ENCODE data around the gene TUBA3C.
"Not testable (repeated sequence)": the region's sequence is repeated elsewhere in the genome, so short reads cannot be mapped to it uniquely, and the experiment has no call there.

TUBA3C gene

DNA sequence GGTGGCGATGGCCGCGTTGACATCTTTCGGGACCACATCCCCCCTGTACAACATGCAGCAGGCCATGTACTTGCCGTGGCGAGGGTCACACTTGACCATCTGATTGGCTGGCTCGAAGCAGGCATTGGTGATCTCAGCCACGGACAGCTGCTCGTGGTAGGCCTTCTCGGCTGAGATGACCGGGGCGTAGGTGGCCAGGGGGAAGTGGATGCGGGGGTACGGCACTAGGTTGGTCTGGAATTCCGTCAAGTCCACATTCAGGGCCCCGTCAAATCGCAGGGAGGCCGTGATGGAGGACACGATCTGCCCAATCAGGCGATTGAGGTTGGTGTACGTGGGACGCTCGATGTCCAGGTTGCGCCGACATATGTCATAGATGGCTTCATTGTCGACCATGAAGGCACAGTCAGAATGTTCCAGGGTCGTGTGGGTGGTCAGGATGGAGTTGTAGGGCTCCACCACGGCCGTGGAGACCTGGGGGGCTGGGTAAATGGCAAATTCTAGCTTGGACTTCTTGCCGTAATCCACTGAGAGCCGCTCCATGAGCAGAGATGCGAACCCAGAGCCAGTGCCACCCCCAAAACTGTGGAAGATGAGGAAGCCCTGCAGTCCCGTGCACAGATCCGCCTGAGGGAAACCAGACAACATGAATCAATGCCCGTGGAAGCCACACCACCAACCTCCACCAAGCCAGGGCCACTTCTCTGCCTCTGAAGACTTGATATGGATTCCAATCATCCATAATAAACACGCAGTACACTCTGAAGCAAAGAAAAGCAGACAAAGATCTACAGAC, 4.4 kb downstream of the TUBA3C start:
- not testable (repeated sequence) for H3K4me3 Mint-ChIP-seq; DNase-seq (ENCODE audit: low spot score); H3K27ac Mint-ChIP-seq; H3K27me3 Mint-ChIP-seq (ENCODE audit: low read depth); H3K9me3 Mint-ChIP-seq; H3K36me3 Mint-ChIP-seq (ENCODE audit: low read depth); H3K4me1 Mint-ChIP-seq (ENCODE audit: low read depth)

DNA sequence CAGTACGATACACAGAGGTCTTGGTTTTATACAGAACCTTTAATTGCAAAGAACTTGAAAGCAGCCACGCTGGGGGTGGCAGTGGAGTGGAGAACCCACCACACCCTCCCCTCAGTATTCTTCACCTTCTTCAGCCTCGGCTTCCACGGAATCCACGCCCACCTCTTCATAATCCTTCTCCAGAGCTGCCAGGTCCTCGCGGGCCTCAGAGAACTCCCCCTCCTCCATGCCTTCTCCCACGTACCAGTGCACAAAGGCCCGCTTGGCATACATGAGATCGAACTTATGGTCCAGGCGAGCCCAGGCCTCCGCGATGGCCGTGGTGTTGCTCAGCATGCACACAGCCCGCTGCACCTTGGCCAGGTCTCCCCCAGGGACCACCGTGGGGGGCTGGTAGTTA, 7.9 kb downstream of the TUBA3C start:
- Mint-ChIP-seq H3K4me3 (no peak overlapping the region), H3K27ac (no peak overlapping the region), H3K4me1 (ENCODE audit: low read depth) (no peaks in the 10 kb centered on the region), H3K9me3 (peaks cover 7% of the 10 kb centered on the region), H3K27me3 (ENCODE audit: low read depth) (no peaks in the 10 kb centered on the region), H3K36me3 (ENCODE audit: low read depth) (no peaks in the 10 kb centered on the region)
- no peak for DNase-seq (ENCODE audit: low spot score)

DNA sequence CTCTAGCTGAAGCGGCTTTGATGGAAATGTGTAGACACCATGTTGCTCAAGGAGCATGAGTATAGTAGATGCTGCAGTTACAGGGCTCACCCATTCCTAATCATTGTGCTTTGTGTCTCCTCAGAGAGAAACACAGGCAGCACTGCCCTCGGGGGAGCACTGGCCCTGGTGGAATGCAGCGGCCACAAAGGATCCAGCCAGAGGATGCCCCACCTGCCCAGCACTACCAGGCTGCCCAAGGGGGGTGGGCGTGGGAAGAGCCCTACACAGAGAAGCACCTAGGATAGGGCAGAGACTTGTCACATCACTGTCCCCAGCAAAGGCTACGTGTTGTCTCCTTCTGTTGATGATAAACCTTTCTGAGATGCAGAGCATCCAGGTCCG, 9.0 kb downstream of the TUBA3C start:
- H3K27me3 Mint-ChIP-seq (ENCODE audit: low read depth), result no peaks in the 10 kb centered on the region
- H3K9me3 Mint-ChIP-seq, result peaks cover 4% of the 10 kb centered on the region
- DNase-seq (ENCODE audit: low spot score), result no peak

DNA sequence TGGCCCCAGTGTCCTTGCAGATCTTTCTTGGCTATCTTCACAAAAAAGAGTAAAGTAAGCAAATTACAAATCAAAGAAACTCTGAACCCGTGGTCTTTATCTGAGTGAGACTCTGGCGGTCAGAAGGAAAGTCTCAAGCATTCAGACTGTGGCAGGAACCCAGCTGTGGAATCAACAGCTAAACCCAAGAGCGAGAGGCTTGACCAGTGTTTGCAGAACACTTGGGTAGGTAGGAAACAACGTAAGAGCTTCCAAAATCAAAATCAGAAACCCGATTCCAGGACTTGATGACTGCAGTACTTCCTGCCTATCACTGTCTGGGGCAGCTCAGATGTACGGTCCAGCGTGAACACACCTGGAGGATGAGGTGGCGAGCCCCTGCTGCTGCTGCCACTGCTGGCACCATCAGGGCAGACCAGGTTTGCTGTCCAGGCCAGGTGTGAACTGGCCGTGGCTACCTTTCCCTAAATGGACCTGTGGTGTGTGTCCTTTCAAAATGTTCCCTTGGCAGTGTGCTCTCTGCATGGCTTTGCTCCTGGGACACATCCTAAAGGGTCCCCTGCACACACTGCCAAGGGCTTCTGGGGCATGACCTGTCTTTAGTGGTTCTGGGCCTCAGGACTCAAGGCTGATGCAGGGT, 9.5 kb downstream of the TUBA3C start:
- no peak for DNase-seq (ENCODE audit: low spot score)
- Mint-ChIP-seq H3K4me1 (ENCODE audit: low read depth) (no peaks in the 10 kb centered on the region), H3K27ac (no peak overlapping the region), H3K36me3 (ENCODE audit: low read depth) (no peaks in the 10 kb centered on the region), H3K27me3 (ENCODE audit: low read depth) (no peaks in the 10 kb centered on the region), H3K9me3 (peaks cover 4% of the 10 kb centered on the region), H3K4me3 (no peak overlapping the region)

More for the DNA sequence above, 9.0 kb downstream of the TUBA3C start:
- no peak overlapping the region for H3K27ac Mint-ChIP-seq
- H3K4me3 Mint-ChIP-seq, result no peak overlapping the region
- no peaks in the 10 kb centered on the region for H3K4me1 Mint-ChIP-seq (ENCODE audit: low read depth)
- no peaks in the 10 kb centered on the region for H3K36me3 Mint-ChIP-seq (ENCODE audit: low read depth)

DNA sequence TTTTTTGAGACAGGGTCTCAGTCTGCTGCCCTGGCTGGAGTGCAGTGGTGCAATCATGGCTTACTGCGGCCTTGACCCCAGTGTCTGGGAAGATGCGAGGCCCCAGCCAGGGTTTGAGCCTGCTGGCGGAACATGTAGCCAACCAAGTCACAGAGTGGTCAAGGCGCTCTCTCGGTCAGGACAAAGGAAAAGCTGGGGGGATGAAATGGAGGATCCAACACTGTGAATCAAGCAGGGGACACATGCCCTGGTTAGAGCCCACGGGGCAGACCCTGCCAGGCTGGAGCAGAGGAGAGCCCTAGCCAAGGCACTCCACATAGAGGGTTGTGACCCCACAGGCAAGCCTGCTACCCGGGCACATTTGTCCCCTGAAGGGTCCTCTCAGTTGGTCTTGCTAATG, 10.1 kb downstream of the TUBA3C start:
- no peaks in the 10 kb centered on the region for H3K36me3 Mint-ChIP-seq (ENCODE audit: low read depth)
- H3K27ac Mint-ChIP-seq, result no peak overlapping the region
- no peaks in the 10 kb centered on the region for H3K27me3 Mint-ChIP-seq (ENCODE audit: low read depth)
- peaks cover 4% of the 10 kb centered on the region for H3K9me3 Mint-ChIP-seq
- DNase-seq (ENCODE audit: low spot score), result no peak
- H3K4me1 Mint-ChIP-seq (ENCODE audit: low read depth), result no peaks in the 10 kb centered on the region
- H3K4me3 Mint-ChIP-seq, result no peak overlapping the region

DNA sequence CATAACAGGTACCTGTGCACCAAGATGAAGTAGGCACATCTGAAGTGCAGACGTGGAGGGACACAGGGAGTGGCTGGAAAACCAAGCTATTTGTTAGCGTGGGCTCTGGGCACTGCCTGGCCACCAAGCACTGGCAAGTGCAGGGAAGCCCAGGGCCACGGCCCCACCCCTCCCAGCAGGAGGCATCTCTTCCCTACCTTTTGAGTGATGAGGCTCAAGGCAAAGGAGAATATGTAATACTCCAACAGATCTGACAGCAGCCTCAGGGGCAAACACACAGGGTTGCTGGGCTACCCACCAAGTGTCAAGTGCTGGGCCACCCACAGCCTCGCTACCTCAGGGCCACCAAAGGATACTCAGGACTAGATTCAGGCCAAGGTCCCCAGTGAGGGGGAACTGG, 11.6 kb downstream of the TUBA3C start:
- no peak overlapping the region for H3K27ac Mint-ChIP-seq
- H3K4me1 Mint-ChIP-seq (ENCODE audit: low read depth), result no peaks in the 10 kb centered on the region
- no peaks in the 10 kb centered on the region for H3K27me3 Mint-ChIP-seq (ENCODE audit: low read depth)
- no peaks in the 10 kb centered on the region for H3K9me3 Mint-ChIP-seq
- no peak overlapping the region for H3K4me3 Mint-ChIP-seq
- H3K36me3 Mint-ChIP-seq (ENCODE audit: low read depth), result no peaks in the 10 kb centered on the region
- no peak for DNase-seq (ENCODE audit: low spot score)

DNA sequence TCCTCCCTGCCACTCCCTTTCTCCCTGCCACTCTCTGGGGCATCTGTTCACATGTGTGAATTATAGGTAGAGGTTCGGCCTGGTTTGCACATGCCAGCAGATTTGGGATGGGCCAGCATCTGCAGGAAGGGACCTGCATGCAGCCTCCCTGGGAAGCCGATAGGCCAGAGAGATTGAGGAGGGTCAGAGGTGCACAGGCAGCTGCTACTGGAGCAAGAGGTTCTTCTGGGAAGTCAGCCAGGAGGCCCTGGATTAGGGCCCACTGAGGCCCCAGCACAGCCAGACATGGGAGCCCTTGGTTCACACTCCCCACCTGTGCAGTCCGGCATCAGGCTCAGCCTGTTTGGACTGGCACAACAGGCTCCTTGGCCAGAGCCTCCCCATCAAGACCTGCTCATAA, 12.1 kb downstream of the TUBA3C start:
- H3K27ac Mint-ChIP-seq, result no peak overlapping the region
- H3K4me3 Mint-ChIP-seq, result no peak overlapping the region
- no peak for DNase-seq (ENCODE audit: low spot score)
- H3K27me3 Mint-ChIP-seq (ENCODE audit: low read depth), result no peaks in the 10 kb centered on the region
- no peaks in the 10 kb centered on the region for H3K9me3 Mint-ChIP-seq
- H3K36me3 Mint-ChIP-seq (ENCODE audit: low read depth), result no peaks in the 10 kb centered on the region
- H3K4me1 Mint-ChIP-seq (ENCODE audit: low read depth), result no peaks in the 10 kb centered on the region

DNA sequence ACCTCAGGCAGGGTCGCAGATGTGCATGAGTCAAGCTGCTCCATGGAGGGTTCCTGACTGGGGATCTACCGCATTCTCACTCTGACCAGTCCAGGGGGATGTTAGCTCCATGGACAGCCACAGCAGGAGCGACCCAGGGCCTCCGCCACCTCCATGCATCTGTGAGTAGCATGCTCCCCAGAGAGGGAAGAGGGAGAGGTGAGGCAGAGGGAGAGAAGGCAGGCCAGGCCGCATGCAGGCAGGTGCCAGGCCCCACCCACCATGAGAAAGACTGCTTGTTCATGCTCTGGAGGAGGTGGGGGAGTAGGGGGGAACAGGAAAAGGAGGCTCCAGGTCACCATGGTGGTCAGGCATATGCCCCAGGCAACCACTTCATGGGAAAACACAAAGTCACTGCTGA, 20.3 kb downstream of the TUBA3C start:
- Mint-ChIP-seq H3K4me3 (no peak overlapping the region), H3K27me3 (ENCODE audit: low read depth) (no peaks in the 10 kb centered on the region), H3K4me1 (ENCODE audit: low read depth) (no peaks in the 10 kb centered on the region), H3K9me3 (peaks cover 8% of the 10 kb centered on the region), H3K27ac (no peak overlapping the region), H3K36me3 (ENCODE audit: low read depth) (no peaks in the 10 kb centered on the region)
- DNase-seq (ENCODE audit: low spot score), result no peak

DNA sequence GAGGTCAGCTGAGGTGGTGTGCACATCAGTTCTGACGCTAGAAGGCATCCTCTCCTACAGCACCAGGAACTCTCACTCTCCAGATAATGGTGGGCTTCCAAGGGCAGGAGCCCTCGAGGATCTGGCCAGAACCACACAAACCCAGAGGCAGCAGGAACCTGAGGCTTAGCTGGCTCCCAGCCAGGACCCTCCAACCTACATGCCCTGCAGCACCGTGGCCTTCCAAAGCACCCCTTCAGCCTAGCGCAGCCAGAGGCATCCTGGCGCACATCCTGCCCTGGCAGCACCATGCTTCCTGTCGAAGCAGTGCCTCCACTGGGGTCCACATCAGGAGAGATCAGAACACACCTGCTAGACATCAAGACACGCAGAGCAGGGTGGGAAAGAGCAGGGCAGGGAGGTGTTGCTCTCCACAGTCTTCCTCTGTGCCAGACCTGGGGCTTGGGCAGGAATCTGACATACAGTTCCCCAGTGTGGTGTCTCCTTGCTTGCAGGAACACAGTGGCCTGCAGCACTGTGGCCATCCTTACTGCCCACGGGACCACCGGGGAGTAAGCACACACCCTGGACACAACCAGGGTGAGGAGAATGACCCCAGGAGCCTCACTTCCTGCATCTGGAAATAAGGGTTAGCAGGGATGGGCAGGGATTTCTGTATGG, 21.7 kb downstream of the TUBA3C start:
- H3K36me3 Mint-ChIP-seq (ENCODE audit: low read depth), result no peaks in the 10 kb centered on the region
- H3K27me3 Mint-ChIP-seq (ENCODE audit: low read depth), result no peaks in the 10 kb centered on the region
- H3K27ac Mint-ChIP-seq, result no peak overlapping the region
- H3K4me1 Mint-ChIP-seq (ENCODE audit: low read depth), result no peaks in the 10 kb centered on the region
- H3K4me3 Mint-ChIP-seq, result no peak overlapping the region
- DNase-seq (ENCODE audit: low spot score), result no peak
- peaks cover 8% of the 10 kb centered on the region for H3K9me3 Mint-ChIP-seq

DNA sequence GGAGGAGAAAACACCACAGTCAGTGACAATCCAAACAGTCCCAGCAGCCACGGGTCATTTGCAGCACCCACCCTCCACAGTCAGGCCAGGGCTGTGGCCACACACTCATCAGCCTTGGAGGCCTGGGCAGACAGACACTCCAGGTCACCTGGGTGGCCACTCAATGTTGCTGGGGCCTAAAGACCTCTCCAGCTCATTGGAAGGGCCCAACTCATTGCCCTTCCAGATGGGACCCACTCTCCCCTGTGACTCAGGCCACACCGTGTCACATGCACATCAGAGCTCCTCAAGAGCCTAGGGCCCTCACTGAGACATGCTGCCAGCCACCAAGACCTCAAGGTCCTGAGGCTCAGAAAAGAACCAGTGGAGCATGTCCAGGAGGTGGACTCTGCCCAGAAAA, 22.4 kb downstream of the TUBA3C start:
- no peak for DNase-seq (ENCODE audit: low spot score)
- no peaks in the 10 kb centered on the region for H3K4me1 Mint-ChIP-seq (ENCODE audit: low read depth)
- H3K9me3 Mint-ChIP-seq, result peaks cover 7% of the 10 kb centered on the region
- H3K27me3 Mint-ChIP-seq (ENCODE audit: low read depth), result no peaks in the 10 kb centered on the region
- no peak overlapping the region for H3K27ac Mint-ChIP-seq
- no peaks in the 10 kb centered on the region for H3K36me3 Mint-ChIP-seq (ENCODE audit: low read depth)
- H3K4me3 Mint-ChIP-seq, result no peak overlapping the region

DNA sequence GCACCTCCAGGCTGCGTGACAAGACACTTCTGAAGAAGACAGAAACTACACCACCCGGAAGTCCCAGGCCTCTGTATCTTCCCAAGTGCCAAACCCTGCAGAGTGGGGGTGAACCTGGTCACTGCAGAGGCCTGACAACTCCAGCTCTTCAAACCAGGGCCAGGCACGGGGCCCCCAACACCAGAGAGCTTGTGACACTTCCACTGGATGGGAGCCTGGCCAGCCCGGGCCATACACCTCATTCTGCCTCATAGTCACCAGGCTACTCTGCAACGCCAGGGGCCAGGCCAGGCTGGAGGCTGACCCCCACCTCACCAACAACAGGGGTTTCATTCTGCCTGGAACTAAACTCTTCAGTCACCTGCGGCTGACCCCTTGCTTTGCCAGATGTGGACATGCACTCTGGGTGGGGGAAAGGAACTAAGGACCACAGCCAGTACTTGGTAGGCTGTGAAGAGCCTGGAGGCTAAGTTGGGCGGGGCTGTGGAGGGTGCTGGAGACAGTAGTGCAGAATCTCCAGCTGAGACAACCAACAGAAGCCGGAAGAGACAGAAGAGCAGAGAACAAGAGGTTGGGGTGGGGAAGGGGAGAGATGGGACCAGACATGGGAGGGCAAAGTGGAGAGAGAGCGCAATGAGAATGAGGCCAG, 23.0 kb downstream of the TUBA3C start:
- H3K9me3 Mint-ChIP-seq, result peaks cover 4% of the 10 kb centered on the region
- H3K36me3 Mint-ChIP-seq (ENCODE audit: low read depth), result no peaks in the 10 kb centered on the region
- H3K4me1 Mint-ChIP-seq (ENCODE audit: low read depth), result no peaks in the 10 kb centered on the region
- no peak overlapping the region for H3K4me3 Mint-ChIP-seq
- no peaks in the 10 kb centered on the region for H3K27me3 Mint-ChIP-seq (ENCODE audit: low read depth)
- no peak overlapping the region for H3K27ac Mint-ChIP-seq
- no peak for DNase-seq (ENCODE audit: low spot score)

DNA sequence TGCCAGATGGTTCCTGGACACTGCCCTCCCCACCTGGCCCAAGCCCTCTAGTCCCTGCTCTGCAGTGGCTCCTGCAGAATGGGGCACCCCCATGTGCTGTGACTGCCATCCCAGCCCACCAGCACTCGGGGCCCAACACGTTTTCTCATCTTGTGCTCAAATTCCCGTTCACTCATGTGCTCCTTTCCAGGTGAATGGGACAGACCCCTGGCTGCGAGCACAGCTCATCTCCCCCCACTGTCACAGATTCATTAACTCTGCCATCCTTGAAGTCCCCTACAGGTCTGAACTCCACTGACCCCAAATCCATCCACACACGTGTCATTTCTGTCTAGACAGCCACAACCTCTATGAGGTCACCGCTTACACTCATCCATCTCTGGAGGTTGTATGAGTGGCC, 23.6 kb downstream of the TUBA3C start:
- Mint-ChIP-seq H3K27me3 (ENCODE audit: low read depth) (no peaks in the 10 kb centered on the region), H3K4me1 (ENCODE audit: low read depth) (no peaks in the 10 kb centered on the region), H3K27ac (no peak overlapping the region), H3K9me3 (peaks cover 4% of the 10 kb centered on the region), H3K36me3 (ENCODE audit: low read depth) (no peaks in the 10 kb centered on the region), H3K4me3 (no peak overlapping the region)
- DNase-seq (ENCODE audit: low spot score), result no peak

DNA sequence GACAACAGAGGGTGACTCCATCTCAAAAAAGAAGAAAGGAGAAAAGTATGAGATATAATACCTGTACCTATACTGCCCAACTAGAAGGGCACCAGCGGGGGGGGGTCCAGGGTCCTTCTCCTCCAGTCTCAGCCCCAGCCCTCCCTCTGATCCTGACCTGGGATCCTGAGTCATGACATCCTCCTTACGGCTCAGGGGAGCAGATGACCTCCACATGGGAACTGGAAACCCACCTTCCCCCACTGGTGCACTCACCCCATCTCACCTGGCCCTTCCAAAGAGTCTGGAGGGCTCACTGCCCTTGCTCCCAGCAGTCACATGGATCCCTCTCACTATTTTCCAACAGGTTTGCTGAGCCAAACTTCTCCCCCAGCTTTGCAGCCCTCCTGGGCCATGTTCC, 24.2 kb downstream of the TUBA3C start:
- Mint-ChIP-seq H3K4me1 (ENCODE audit: low read depth) (no peaks in the 10 kb centered on the region), H3K27ac (no peak overlapping the region), H3K9me3 (peaks cover 2% of the 10 kb centered on the region), H3K36me3 (ENCODE audit: low read depth) (no peaks in the 10 kb centered on the region), H3K4me3 (no peak overlapping the region), H3K27me3 (ENCODE audit: low read depth) (no peaks in the 10 kb centered on the region)
- DNase-seq (ENCODE audit: low spot score), result no peak

Measured in T-helper 2 cell treated with Interferon-gamma antibody and Interleukin-4, amounts not matched to agents 5 μg/mL and 100 μg/mL, for 36 hours (primary cell).